NCI-H524 (cell line): ENCODE data around the gene ARGLU1.

Source experiments
- DNase-seq, 2 experiments: peaks; one replicate each; lab custom pipeline; 2025; lab: John Stamatoyannopoulos, UW

ARGLU1 gene

DNA sequence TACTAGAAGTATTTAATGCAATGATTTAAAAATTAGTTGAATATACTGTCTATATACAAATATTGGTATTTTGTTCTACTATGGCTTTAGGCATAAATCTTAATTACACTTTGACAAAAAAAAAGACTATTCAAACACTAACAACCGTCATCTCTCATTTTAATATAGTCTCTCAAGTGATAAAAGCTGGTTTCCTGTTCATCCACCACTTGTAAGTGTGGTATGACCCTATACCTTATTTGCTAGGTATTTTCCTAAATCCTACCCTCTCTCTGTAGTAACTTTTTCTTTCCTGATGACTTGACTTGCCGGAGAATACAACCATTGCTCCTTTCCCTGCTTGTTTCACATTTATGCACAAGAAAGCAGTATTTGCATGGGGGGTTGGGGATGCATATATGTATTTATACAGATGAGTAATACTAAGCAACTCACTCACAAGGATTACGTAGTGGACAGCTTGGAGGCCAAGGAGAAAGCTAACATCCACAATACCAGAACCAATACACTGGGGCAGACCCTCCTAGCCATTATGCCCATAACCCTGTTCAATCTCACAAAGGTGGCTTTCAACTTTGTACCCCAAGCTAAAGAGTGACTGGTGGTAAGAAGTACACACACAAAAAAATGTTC is 19.8 kb downstream of the ARGLU1 start:
- no peak for DNase-seq

DNA sequence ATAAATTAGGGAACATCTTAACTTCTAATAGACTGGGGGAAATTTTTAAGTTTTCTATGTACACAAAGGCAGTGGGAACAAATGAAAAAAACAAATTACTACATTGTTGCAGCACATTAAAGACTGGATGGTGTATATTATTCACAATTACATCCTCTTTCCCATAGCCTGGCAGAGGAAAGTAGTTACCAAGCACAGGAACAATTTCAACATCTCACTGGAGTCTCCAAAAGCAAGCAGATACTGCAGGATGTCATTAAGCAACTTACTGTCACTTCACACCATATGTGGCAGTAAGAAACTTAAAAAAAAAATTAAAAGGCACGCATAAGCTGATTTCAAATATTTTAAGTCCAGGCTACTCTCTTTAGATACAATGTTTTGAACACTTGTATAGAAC is 26.1 kb downstream of the ARGLU1 start:
- DNase-seq: no peak

DNA sequence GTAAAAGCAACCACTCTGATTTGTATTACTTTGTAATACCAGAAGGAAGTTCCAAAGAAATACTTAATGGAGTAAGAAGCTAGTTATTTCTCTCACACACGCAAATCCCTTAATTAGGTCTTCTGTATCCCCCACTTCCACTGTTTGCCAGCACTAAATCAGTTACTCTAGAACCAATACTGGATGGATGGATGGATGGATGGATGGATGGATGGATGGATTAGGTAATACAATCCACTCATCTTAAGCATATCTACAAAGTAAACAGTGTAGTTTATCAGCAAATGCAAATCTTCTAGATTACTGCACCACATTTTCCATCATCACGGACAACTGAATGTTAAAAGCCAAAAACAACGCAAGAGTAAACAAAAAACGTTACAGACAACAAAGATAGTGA is 27.3 kb downstream of the ARGLU1 start:
- no peak for DNase-seq

DNA sequence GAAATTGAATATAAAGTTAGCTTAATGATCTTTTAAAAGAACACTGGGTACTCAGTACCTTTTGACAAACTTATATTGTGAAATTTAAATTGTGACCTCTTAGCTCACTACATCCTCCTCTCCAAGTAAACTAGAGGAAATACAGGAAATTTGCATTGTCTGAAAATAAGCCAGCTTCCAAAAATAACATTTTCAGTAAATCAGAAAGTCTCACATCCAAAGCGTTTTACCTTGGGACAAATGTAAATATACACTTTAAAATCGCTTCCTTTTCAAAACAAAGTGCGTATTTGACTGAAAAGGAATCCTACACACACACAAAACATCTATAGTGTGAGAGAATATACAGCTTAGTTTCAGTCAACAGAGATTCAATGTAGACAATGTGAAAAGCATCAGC is 30.4 kb downstream of the ARGLU1 start:
- no peak for DNase-seq

DNA sequence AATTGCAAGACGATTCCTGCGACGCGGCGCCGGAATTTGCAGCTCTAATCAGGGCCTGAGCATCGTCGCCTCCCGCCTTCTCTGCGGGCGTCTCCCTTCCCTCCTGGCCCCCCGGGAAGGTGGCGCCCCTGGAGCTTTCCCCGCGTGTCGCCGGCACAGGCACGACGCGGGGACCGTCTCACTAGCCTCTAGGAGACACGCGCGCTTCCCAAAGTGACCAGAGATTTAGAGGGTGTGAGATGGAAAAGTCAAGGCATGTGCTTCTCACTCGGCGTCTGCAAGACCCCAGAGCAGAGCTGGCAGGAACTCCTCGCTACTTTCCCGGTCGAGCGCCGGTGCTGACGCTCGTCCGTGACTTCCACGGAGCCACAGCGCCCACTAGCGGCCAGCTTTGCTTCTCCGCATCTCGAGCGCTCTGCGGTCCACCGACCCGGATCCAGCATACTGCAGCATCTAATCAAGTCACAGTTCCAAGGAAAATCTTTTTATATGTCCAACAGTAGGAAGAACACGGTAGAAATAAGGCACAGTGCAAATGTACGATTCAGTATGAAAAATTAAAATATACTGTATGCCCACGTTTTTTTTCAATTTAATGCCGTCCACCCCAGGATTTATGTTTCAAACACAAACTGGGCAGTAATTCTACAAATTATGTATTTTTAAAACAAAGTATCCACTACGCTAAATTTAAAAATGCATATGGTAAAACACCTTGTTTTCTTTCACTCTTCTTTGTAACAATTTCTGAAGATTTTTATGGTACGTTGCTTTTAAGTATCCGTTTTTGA is 31.5 kb downstream of the ARGLU1 start:
- peak; percentile 64 to 85 for DNase-seq

DNA sequence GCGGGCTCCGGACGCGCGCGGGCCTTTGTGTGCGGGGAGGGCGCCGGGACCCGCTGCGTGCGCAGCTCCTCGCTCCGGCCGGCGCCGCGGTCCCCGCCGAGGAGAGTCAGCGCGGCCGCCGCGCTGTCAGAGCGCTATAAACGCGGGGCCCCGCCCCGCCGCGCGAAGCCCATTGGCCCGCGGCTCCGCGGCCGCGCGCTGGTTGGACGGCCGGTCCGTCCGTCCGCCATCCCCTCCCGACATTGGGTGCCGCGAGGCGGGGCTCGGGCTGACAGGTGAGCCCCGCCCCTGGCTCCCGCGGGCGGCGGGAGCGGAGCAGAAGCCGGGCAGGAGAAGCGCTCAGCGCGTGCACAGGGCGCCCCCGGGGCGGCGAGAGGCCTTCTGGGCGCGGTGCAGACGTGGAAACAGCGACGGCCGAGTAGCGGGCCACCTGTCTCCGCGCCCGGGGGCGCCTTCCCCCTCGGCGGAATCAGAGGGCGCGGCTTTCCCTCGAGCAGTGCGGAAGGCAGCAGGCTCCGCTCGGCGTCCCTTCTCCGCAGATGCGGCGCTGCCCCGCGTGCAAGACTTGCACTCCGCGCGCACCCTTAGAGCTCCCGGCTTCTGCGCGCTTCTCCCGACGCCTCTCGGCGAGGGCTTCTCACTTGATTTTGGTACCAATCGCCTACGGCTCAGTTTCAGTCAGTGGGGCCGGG is 32.2 kb downstream of the ARGLU1 start, which contains the start of gene EFNB2:
Gene EFNB2, minus strand, starts transcription at position 111 of the 692 bp plus-strand sequence. CDS start 698 bp downstream, outside the sequence.
- peak; percentile 68 to 93 for DNase-seq

DNA sequence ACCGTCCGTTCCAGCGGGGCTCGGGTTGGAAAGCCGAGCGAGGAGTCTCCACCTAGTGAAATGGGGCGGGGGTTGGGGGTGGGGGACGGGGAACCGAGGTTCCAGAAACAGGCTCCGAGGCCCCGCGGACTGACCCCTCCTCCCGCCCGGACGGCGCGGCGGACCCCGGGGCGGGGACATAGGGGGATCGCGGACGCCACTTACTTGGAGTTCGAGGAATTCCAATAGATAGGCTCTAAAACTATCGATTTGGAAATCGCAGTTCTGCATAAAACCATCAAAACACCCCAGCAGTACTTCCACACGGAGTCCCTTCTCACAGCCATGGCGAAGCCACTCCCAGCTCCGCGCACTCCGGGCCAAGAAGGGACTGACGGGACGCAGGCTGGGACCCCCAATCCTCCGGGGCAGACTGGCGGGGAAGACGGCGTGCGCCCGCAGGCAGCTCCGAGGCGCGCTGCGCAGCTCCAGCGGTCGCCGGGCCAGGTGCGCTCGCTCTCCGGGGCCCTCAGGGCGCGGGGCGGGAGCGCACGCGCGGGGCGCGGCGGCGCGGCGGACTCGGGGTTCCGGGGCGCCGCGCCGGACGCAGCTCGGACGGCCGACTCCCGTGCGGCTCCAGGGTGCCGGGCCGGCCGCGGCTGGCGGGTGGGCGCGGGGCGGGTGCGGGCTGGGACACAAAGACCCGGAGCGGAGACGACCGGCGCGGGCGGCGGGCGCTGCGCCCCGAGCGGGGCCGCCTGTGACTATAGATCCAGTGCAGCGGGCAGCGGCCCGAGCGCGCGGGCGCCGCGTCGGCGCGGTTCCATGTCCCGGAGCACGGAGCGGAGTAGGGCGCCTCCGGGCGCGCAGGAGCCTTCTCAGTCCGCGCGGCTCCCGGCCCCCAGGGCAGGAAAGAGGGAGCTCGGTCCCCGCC is 33.0 kb downstream of the ARGLU1 start:
- DNase-seq: peak in 1 of 2 experiments; percentile 37

DNA sequence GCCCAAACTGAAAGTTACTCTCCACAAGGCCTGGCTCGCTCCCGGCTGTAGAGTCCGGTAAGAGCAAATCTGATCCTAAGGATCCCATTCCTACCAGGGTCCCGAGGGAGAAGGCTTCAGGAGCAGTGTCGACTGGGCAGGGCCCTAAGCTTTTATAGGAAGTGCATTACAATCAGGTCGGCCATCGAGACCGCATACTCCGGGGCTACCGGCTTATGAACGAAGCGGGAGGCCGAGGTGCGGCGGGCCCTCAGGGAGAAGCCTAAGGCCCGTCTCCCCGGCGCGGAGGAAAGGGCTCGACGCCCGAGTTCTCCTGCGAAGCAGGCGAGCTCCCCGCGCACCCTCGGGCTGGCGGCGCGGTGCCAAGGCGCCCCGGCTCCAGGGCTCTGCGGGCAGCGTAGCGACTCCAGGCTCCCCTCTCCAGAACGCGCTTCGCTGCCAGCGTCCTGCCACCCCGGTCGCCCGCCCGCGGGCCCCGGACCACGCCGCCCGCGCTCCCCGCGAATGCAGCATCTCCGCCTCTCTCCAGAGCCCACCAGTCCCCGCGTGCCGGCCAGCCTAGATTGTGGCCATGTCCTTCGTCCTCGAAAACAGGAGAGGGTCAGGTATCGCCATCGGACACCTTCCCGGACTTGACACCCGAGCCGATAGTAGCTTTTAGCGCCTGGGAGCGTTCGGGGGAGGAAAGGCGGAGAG is 33.8 kb downstream of the ARGLU1 start:
- peak; percentile 20 to 55 for DNase-seq

DNA sequence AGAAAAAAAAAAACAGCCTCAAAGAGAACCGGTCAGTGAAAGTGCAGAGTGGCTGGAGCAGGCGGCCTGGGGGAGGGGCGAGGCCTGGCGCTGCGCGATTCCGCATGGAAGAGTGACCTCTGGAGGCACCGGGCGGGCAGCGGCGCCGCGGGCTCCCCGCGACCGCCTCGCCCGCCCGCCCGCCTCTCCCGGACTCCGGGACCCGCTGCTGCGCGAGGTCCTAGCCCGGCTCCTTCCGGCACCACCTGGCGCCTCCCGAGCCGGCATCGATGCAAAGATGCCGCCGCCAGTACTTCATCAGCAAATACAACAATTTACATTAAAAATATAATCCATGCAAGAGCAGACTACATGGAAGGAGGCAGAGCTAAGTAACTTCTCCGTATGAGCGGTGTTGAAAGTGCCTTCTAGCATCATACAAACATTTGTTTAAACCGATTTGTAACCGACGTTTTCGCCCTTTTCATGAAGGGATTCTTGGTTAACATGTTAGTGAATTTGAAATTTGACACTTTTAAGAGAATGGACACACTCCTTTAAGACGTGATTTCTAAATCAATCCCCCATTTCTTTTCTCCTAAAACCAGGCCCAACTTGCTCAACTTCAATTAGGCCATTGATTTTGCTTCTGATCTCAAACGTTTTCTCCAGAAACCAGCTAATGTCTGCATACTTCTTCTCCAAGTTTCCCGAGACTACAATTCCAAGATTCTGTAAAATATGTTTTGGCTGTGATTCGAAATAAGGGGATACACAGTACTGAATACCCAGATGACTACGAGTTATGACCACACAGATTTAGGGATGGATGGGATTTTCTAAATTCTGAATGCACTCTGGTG is 34.6 kb downstream of the ARGLU1 start:
- peak; percentile 32 to 68 for DNase-seq

DNA sequence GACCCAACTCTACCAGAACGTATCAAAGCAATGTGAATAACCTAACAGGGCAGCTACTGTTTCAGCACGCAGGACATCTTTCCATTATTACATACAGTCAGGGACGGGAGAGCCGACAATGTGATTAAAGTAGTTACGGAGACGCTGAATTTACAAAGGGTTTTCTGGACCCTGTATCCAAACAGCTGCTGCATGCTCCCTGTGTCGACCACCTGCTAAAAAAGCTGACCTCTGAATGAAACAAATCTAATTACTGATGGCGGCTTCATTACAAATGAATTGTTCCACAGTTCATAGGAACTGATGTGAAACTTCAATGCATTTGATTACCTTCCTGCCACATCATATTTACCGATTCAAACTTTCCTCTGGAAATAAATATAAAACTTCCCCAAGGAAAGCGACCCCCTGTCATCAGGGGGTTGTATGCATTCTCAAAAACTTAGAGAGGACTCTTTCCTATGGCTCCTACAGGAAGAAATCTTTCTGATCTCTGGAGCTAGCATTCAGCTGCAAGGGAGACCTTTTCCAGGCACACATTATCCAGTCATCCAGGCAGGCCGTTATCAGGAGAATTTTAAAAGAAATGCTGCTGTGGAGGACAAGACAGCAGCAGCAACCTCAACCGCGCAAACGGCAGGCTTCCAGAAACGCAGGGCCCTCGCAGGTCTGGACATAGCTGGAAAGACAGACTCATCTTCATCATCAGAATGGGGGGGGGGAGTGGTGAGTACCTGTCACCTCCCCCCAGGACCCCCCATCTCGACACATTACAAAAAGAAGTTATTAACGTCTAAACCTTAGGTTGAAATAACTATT is 35.6 kb downstream of the ARGLU1 start:
- peak in 1 of 2 experiments; percentile 26 for DNase-seq

DNA sequence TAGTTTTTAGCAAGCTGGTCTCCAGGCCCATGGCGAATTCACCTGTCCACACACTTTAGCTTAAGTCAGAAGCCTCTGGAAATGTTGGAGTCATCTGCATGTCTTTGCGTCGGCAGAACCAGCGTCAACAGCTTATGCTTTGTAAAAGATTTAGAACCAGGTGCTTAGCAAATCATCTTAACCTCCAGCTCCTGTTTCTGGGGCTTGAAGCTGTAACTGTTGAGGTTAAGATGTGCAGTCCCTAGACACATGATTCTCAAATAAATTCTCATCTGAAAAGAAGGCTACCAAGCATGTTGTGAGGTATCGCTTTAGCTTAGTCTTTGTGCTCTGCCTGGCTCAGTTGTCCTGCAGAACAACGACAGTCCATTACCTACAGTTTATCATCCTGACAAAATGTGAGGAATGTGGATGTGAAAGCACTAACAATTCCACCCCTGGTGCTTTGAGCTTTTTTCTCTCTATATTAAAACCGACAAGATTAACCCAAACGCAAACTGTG is 36.9 kb downstream of the ARGLU1 start:
- DNase-seq: no peak

DNA sequence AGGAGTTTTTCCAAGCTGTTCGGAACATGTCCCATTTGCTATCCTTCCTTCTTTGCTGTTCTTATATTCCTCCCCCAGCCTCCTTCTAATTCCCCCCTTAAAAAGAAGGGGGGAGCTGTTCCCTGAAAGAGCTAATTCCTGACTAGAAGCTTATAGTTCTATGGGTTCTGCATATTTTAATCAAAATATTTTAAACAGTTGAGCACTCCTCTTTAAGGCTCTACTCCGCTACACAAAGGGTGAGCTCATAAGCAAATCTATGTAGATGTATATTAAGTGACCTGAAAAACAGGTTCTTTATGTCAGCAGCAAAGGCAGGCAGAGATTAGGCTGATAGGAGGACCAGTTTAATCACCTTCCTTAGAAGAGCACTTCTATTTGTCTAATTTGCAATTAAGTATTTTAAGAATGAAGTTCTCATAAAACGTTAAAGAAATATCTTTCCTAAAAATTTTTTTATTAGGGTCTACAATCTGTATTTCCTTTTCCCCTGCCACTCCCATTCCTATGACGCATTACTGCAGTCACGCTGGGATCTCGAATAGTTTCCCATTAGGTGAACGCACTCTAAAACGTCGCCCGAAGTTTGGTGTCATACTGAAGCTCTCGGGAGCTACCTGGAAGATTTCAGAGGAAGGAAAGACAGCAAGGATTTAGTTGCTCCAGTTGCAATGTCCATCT is 37.6 kb downstream of the ARGLU1 start:
- no peak for DNase-seq

DNA sequence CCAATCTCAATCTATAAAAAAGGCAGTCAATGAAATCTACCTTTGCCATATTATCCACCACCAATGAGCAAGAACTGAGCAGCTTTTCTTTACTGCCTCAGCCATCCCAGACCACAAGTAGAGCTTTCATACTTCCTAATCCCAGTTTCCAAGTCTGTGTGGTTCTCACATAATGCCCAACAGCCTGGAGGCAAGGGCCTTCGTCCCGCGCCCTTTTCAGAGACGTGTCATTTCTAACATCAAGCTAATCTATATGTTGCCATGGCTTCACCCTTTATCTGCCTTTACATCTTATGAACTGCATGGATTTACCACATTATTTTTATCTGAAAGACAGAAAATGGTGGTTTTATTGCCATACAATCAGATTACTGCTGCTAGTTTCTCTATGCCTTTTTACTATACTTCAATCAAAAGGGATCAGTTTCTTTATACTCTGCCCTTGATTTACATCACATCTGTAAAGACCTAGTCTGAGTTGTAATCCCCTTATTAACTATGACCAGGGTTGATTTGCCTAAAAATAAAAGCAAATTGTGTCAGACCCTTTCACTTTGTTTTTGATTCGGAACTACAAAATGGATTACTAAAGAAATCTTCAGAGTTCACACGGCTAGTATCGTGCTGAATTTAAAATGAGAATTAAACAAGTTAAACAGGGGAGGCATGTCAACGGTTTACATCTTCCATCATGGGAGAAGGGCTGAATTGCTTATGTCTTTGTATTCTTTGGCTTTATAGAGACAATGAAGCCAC is 38.3 kb downstream of the ARGLU1 start:
- no peak for DNase-seq

DNA sequence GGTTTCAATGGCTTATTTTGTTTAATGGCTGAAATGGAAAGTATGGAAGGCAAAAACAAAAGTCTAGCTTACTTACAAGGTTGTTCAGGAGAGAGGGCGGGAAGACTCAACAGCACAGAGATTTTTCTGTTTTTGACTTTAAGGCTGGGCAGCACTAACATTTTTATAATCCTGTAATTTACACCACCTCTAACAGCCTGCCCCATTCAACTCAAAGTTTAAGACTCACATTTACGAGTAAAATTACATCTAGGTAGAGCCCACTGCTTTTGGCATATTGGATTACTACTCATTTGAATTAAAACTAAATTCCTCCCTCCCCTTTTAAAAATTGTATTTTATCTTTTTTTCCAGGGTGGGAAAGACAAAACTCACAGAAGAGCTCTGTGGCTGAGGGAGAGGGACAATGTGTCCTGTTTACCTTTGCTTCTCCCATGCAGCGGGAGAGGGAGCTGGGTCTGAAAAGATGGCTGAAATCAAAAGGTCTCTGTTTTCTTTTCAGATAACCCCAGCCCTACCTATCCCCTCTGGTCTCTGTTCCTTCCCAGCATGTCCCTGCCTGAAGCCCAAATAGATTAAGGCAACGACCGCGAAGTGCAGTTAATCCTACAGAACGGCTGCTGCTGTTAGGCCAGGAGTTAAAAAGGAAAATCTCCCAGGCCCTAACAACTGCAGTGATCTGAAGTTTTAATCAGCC is 39.1 kb downstream of the ARGLU1 start:
- peak; percentile 9 to 60 for DNase-seq

DNA sequence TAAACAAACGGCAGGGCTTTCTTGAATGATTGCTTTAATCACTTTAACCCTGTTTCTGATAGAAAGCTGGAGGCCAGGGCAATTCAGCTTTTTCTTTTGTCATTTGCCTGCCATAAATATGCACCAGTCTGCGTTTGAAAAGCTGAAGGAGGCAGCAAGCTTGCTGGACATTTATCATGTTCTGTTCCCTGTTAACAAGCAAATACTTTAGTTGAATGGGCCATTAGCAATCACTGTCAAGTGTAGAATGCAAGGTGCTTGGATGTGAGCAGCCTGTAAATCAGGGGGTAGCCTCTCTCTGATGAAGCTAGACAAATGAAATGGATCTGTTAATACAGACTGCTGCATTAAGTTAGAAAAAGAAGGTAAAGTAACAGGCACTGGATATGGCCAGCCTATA is 40.1 kb downstream of the ARGLU1 start:
- no peak for DNase-seq

DNA sequence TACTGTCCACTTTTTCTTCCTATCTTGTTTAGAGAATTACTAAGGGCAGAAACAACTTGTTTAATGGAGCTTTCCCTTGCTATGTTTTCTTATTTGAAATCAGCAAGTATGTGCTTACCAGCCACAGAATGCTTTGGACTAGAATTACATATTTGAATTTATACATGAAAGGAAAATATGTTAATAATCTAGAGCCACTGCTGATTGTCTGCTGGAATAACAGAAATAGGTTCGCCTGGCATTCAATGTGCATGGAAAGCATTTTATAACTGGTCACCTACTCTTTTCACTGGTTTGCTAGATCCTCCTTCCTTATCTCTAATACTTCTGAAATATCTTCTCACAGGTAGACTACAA is 40.5 kb downstream of the ARGLU1 start:
- no peak for DNase-seq

DNA sequence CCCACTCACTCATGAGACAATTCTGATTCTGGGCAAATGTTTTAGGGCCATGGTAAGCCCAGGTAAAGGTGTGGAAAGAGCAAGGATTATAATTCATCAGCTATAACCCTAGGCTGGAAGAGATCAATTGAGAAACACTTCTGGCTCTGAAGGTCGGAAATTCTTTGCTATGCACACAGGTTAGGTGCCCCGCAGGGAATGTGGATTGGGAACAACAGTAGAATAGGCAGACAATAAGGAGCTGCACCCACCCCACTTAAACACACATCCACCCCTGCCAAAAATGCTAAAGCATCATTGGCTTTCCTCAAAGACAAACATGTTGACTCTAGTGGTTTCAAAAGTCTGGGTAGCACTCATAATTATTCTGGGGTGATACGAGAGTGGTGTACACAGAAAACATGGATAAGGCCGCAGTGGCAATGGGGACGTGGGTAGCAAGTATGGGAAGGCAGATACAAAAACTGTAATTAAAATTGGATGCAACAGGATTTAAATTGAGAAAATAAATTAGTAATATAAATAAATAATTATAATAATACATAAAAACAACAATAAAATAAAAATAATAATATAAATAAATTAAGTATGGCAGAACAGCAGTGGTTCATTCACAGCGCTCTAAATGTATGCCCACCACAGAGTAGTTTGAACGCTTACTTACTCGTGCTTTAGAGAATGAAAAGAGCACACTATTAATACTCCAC is 41.0 kb downstream of the ARGLU1 start:
- DNase-seq: no peak
